Measurements from ENCODE around the gene C6orf132.

Gene C6orf132

GRCh38 chr6:42129360-42129676, 13.1 kb downstream of the C6orf132 start:
- H3K36me3 Mint-ChIP-seq (ENCODE audit: low read depth): no peaks in the 10 kb centered on the region
- no peaks in the 10 kb centered on the region for H3K4me1 Mint-ChIP-seq (ENCODE audit: low read depth)

GRCh38 chr6:42128460-42129359, 13.7 kb downstream of the C6orf132 start:
- H3K9me3 Mint-ChIP-seq: no peaks in the 10 kb centered on the region
- no peaks in the 10 kb centered on the region for H3K36me3 Mint-ChIP-seq (ENCODE audit: low read depth)
- H3K27me3 Mint-ChIP-seq: no peaks in the 10 kb centered on the region
- H3K4me3 Mint-ChIP-seq: no peak overlapping the region
- H3K4me1 Mint-ChIP-seq (ENCODE audit: low read depth): no peaks in the 10 kb centered on the region
- no peak overlapping the region for H3K27ac Mint-ChIP-seq

More at GRCh38 chr6:42129360-42129676, 13.1 kb downstream of the C6orf132 start:
- Mint-ChIP-seq H3K4me3 (no peak overlapping the region), H3K27ac (no peak overlapping the region), H3K9me3 (no peaks in the 10 kb centered on the region), H3K27me3 (no peaks in the 10 kb centered on the region)

- no peaks in the 10 kb centered on the region for H3K27me3 Mint-ChIP-seq
- H3K4me3 Mint-ChIP-seq: no peak overlapping the region
These were observed 16.8 kb downstream of the C6orf132 start for GRCh38 chr6:42125663-42126062.

GRCh38 chr6:42125231-42125630, 17.2 kb downstream of the C6orf132 start:
- no peaks in the 10 kb centered on the region for H3K4me1 Mint-ChIP-seq (ENCODE audit: low read depth)
- H3K36me3 Mint-ChIP-seq (ENCODE audit: low read depth): no peaks in the 10 kb centered on the region
- H3K27me3 Mint-ChIP-seq: no peaks in the 10 kb centered on the region
- no peak overlapping the region for H3K4me3 Mint-ChIP-seq
- no peaks in the 10 kb centered on the region for H3K9me3 Mint-ChIP-seq
- no peak overlapping the region for H3K27ac Mint-ChIP-seq

More at GRCh38 chr6:42125663-42126062, 16.8 kb downstream of the C6orf132 start:
- Mint-ChIP-seq H3K27ac (no peak overlapping the region), H3K4me1 (ENCODE audit: low read depth) (no peaks in the 10 kb centered on the region), H3K9me3 (no peaks in the 10 kb centered on the region), H3K36me3 (ENCODE audit: low read depth) (no peaks in the 10 kb centered on the region)

- H3K27me3 Mint-ChIP-seq: no peaks in the 10 kb centered on the region
- no peak overlapping the region for H3K4me3 Mint-ChIP-seq
- no peaks in the 10 kb centered on the region for H3K9me3 Mint-ChIP-seq
- no peak overlapping the region for H3K27ac Mint-ChIP-seq
- H3K4me1 Mint-ChIP-seq (ENCODE audit: low read depth): no peaks in the 10 kb centered on the region
- H3K36me3 Mint-ChIP-seq (ENCODE audit: low read depth): no peaks in the 10 kb centered on the region
These were observed 18.1 kb downstream of the C6orf132 start for GRCh38 chr6:42124223-42124836.

- Mint-ChIP-seq H3K27ac (no peak overlapping the region), H3K36me3 (ENCODE audit: low read depth) (no peaks in the 10 kb centered on the region), H3K4me3 (no peak overlapping the region), H3K4me1 (ENCODE audit: low read depth) (no peaks in the 10 kb centered on the region), H3K9me3 (no peaks in the 10 kb centered on the region), H3K27me3 (no peaks in the 10 kb centered on the region)
These were observed 18.9 kb downstream of the C6orf132 start for GRCh38 chr6:42123379-42124103.

- Mint-ChIP-seq H3K27me3 (peaks cover 4% of the 10 kb centered on the region), H3K4me1 (ENCODE audit: low read depth) (no peaks in the 10 kb centered on the region), H3K36me3 (ENCODE audit: low read depth) (no peaks in the 10 kb centered on the region), H3K4me3 (no peak overlapping the region), H3K9me3 (no peaks in the 10 kb centered on the region), H3K27ac (no peak overlapping the region)
These were observed 21.2 kb downstream of the C6orf132 start for GRCh38 chr6:42120895-42121865.

GRCh38 chr6:42118162-42119001, 24.0 kb downstream of the C6orf132 start:
- Mint-ChIP-seq H3K4me1 (ENCODE audit: low read depth) (no peaks in the 10 kb centered on the region), H3K9me3 (no peaks in the 10 kb centered on the region), H3K27me3 (peaks cover 5% of the 10 kb centered on the region), H3K36me3 (ENCODE audit: low read depth) (no peaks in the 10 kb centered on the region), H3K27ac (no peak overlapping the region), H3K4me3 (no peak overlapping the region)

GRCh38 chr6:42117843-42118161, 24.6 kb downstream of the C6orf132 start:
- no peaks in the 10 kb centered on the region for H3K4me1 Mint-ChIP-seq (ENCODE audit: low read depth)
- no peaks in the 10 kb centered on the region for H3K9me3 Mint-ChIP-seq
- peaks cover 5% of the 10 kb centered on the region for H3K27me3 Mint-ChIP-seq
- H3K36me3 Mint-ChIP-seq (ENCODE audit: low read depth): no peaks in the 10 kb centered on the region
- no peak overlapping the region for H3K4me3 Mint-ChIP-seq
- no peak overlapping the region for H3K27ac Mint-ChIP-seq

- no peak overlapping the region for H3K27ac Mint-ChIP-seq
- no peaks in the 10 kb centered on the region for H3K4me1 Mint-ChIP-seq (ENCODE audit: low read depth)
- H3K27me3 Mint-ChIP-seq: peaks cover 5% of the 10 kb centered on the region
- no peaks in the 10 kb centered on the region for H3K36me3 Mint-ChIP-seq (ENCODE audit: low read depth)
- no peak overlapping the region for H3K4me3 Mint-ChIP-seq
- H3K9me3 Mint-ChIP-seq: no peaks in the 10 kb centered on the region
These were observed 28.3 kb downstream of the C6orf132 start for GRCh38 chr6:42113936-42114636.

GRCh38 chr6:42112351-42112750, 30.1 kb downstream of the C6orf132 start:
- Mint-ChIP-seq H3K9me3 (no peaks in the 10 kb centered on the region), H3K27me3 (peaks cover 5% of the 10 kb centered on the region), H3K27ac (no peak overlapping the region), H3K4me1 (ENCODE audit: low read depth) (no peaks in the 10 kb centered on the region), H3K36me3 (ENCODE audit: low read depth) (no peaks in the 10 kb centered on the region), H3K4me3 (no peak overlapping the region)

- no peaks in the 10 kb centered on the region for H3K4me1 Mint-ChIP-seq (ENCODE audit: low read depth)
- no peak overlapping the region for H3K4me3 Mint-ChIP-seq
- H3K9me3 Mint-ChIP-seq: no peaks in the 10 kb centered on the region
- H3K36me3 Mint-ChIP-seq (ENCODE audit: low read depth): no peaks in the 10 kb centered on the region
- no peak overlapping the region for H3K27ac Mint-ChIP-seq
- no peaks in the 10 kb centered on the region for H3K27me3 Mint-ChIP-seq
These were observed 31.7 kb downstream of the C6orf132 start for GRCh38 chr6:42110683-42111082.

- H3K27me3 Mint-ChIP-seq: no peaks in the 10 kb centered on the region
- no peak overlapping the region for H3K4me3 Mint-ChIP-seq
- peaks cover 7% of the 10 kb centered on the region for H3K4me1 Mint-ChIP-seq (ENCODE audit: low read depth)
- no peak overlapping the region for H3K27ac Mint-ChIP-seq
- H3K9me3 Mint-ChIP-seq: no peaks in the 10 kb centered on the region
- no peaks in the 10 kb centered on the region for H3K36me3 Mint-ChIP-seq (ENCODE audit: low read depth)
These were observed 34.3 kb downstream of the C6orf132 start for GRCh38 chr6:42108071-42108470.

All from stimulated activated naive CD8-positive, alpha-beta T cell treated with anti-CD3 and anti-CD28 coated beads, Interleukin-15, Interleukin-2, amounts not matched to agents 100 ng/mL and 50 ng/mL, for 24 hours (primary cell).